ENCODE measurements around the gene SNTB2.
A peak's percentile ranks its signal among the peaks of the same experiment; 100 is the strongest.

The SNTB2 gene

DNA sequence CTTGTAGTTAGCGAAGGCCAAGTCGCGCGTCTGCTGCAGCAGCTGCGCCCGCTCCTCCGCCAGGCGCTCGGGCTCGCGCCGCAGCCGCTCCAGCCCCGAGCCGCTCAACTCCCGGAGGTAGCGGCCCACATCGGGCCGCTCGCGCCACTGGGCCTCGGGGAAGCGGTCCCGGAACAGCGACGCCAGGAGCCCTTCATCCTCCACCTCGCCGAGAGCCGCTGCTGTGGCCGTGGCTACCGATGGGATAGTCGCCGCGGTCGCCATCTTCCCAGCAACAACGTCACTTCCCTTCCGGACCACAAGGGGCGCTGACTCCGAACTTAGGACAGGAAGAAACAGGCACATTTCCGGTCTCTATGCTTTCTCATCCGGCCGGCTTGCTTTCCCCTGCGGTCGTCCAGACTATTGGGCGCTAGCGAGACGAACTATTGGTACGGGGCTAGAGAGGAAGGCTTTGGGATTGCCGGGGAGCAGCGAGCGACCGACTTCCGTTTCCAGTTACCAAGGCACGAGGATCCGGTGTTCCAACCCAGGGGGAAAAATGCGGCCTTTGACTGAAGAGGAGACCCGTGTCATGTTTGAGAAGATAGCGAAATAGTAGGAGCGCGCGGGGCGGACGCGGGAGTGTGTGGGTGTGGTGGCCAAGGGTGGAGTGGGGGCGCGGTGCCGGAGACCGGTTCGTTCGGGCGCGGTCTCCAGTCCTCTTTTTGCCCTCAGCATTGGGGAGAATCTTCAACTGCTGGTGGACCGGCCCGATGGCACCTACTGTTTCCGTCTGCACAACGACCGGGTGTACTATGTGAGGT is 152.5 kb downstream of the SNTB2 start, which contains the start of the genes COG8 and NIP7:
TSS of gene COG8 (minus strand) at position 276 of the 806 bp plus-strand sequence. CDS start at position 264, 12 bp downstream.
TSS of gene NIP7 (plus strand) at position 484 of the 806 bp plus-strand sequence. CDS start at position 542, 58 bp downstream.
- Histone ChIP-seq H3K27ac (peak within 1 kb of the TSS; percentile 95), H3K36me3 (peaks cover 61% of the 10 kb centered on the region), H3K4me3 (ENCODE audit: low read depth, low read length) (peak within 1 kb of the TSS; percentile 55), H3K27me3 (ENCODE audit: insufficient read depth, low read depth, severe bottlenecking) (no peaks in the 10 kb centered on the region), H3K9me3 (ENCODE audit: severe bottlenecking) (no peaks in the 10 kb centered on the region)
- peak; percentile 97 for DNase-seq
- peak; percentile 79 for TF ChIP-seq CTCF (IDR thresholded peaks at IDR 0.05; ENCODE audit: low read depth, low read length)

GRCh38 chr16:69340095-69340644 is 153.2 kb downstream of the SNTB2 start:
- H3K4me3 ChIP-seq (ENCODE audit: low read depth, low read length): peak overlapping the region; percentile 55
- H3K27me3 ChIP-seq (ENCODE audit: insufficient read depth, low read depth, severe bottlenecking): no peaks in the 10 kb centered on the region
- peaks cover 55% of the 10 kb centered on the region for H3K36me3 ChIP-seq
- H3K9me3 ChIP-seq (ENCODE audit: severe bottlenecking): no peaks in the 10 kb centered on the region
- H3K27ac ChIP-seq: peak overlapping the region; percentile 72
- no peak for DNase-seq
- TF ChIP-seq CTCF (IDR thresholded peaks at IDR 0.05; ENCODE audit: low read depth, low read length): no peak

GRCh38 chr16:69344171-69344570 is 157.2 kb downstream of the SNTB2 start:
- peaks cover 40% of the 10 kb centered on the region for H3K36me3 ChIP-seq
- no peak overlapping the region for H3K4me3 ChIP-seq (ENCODE audit: low read depth, low read length)
- H3K27me3 ChIP-seq (ENCODE audit: insufficient read depth, low read depth, severe bottlenecking): no peaks in the 10 kb centered on the region
- no peak overlapping the region for H3K27ac ChIP-seq
- no peak for DNase-seq
- TF ChIP-seq CTCF (IDR thresholded peaks at IDR 0.05; ENCODE audit: low read depth, low read length): no peak
- no peaks in the 10 kb centered on the region for H3K9me3 ChIP-seq (ENCODE audit: severe bottlenecking)

GRCh38 chr16:69345923-69346322 is 159.0 kb downstream of the SNTB2 start:
- Histone ChIP-seq H3K4me3 (ENCODE audit: low read depth, low read length) (no peak overlapping the region), H3K36me3 (peaks cover 42% of the 10 kb centered on the region), H3K27me3 (ENCODE audit: insufficient read depth, low read depth, severe bottlenecking) (no peaks in the 10 kb centered on the region), H3K27ac (no peak overlapping the region), H3K9me3 (ENCODE audit: severe bottlenecking) (no peaks in the 10 kb centered on the region)
- no peak for TF ChIP-seq CTCF (IDR thresholded peaks at IDR 0.05; ENCODE audit: low read depth, low read length)
- no peak for DNase-seq

- H3K9me3 ChIP-seq (ENCODE audit: severe bottlenecking): no peaks in the 10 kb centered on the region
- no peak overlapping the region for H3K27ac ChIP-seq
- no peak overlapping the region for H3K4me3 ChIP-seq (ENCODE audit: low read depth, low read length)
- no peak for TF ChIP-seq CTCF (IDR thresholded peaks at IDR 0.05; ENCODE audit: low read depth, low read length)
- DNase-seq: no peak
- H3K36me3 ChIP-seq: peaks cover 34% of the 10 kb centered on the region
- no peaks in the 10 kb centered on the region for H3K27me3 ChIP-seq (ENCODE audit: insufficient read depth, low read depth, severe bottlenecking)
Measured at GRCh38 chr16:69346683-69347082, 159.7 kb downstream of the SNTB2 start.
